CD8-positive, alpha-beta memory T cell (primary cell): ENCODE data around the gene DIAPH3. TPM values are rescaled to one million over a fixed set of nuclear protein-coding genes. Genes with fewer than 3 reads are reported as not detected.
"Not testable (repeated sequence)": the region's sequence is repeated elsewhere in the genome, so short reads cannot be mapped to it uniquely, and the experiment has no call there.

Experiments
- CTCF ChIA-PET: fragments of 350-600 bp; sonication (Branson Sonifier 250); formaldehyde crosslinking; loops from one replicate; lab custom pipeline; 2021; ENCODE audit warnings: antibody characterized with exemption; lab: Charles Lee
- POLR2A ChIA-PET: fragments of 350-600 bp; sonication (Branson Sonifier 250); formaldehyde crosslinking; loops from one replicate; lab custom pipeline; 2021; ENCODE audit warnings: antibody characterized with exemption; lab: Charles Lee
- DNase-seq, 5 donors: peaks; one replicate each; pipeline versions ENCODE4 v3.0.0 to v3.0.0-alpha.2; 2020 to 2022; ENCODE audit warnings: mixed read lengths in 1 of 5
- H3K27ac ChIP-seq: one replicate; pipeline ENCODE4 v1.7.0; 2013; ENCODE audit warnings: low read depth, mild to moderate bottlenecking, low read length, moderate library complexity
- H3K27me3 ChIP-seq: 2 replicates; pipeline ENCODE4 v1.7.0; 2013; ENCODE audit warnings: low read length, mild to moderate bottlenecking; ENCODE audit not compliant: insufficient read depth, poor library complexity, severe bottlenecking
- H3K36me3 ChIP-seq: 2 replicates; pipeline ENCODE4 v1.7.0; 2013; ENCODE audit warnings: mild to moderate bottlenecking, low read length, moderate library complexity; ENCODE audit not compliant: insufficient read depth
- H3K4me1 ChIP-seq: 2 replicates; pipeline ENCODE4 v1.7.0; 2013; ENCODE audit warnings: mild to moderate bottlenecking, low read length, moderate library complexity; ENCODE audit not compliant: insufficient read depth
- H3K4me3 ChIP-seq: 2 replicates; pipeline ENCODE4 v1.7.0; 2013; ENCODE audit warnings: mild to moderate bottlenecking, low read length
- H3K9me3 ChIP-seq: 2 replicates; pipeline ENCODE4 v1.7.0; 2013; ENCODE audit warnings: mild to moderate bottlenecking, low read length
- H3K27ac Mint-ChIP-seq, 8 donors: one replicate each; pipeline ENCODE4 v1.8.0; 2020 to 2021; ENCODE audit warnings: mixed read lengths in 8 of 8, mild to moderate bottlenecking in 6 of 8, inconsistent platforms in 3 of 8, moderate library complexity in 3 of 8
- H3K27me3 Mint-ChIP-seq, 2 donors: one replicate each; pipeline ENCODE4 v1.8.0; 2020 to 2021; ENCODE audit warnings: mixed read lengths in 2 of 2, mild to moderate bottlenecking in 1 of 2, moderate library complexity in 1 of 2
- H3K36me3 Mint-ChIP-seq, 3 donors: one replicate each; pipeline ENCODE4 v1.8.0; 2020 to 2021; ENCODE audit warnings: mixed read lengths in 3 of 3, inconsistent platforms in 1 of 3, mild to moderate bottlenecking in 1 of 3
- H3K4me1 Mint-ChIP-seq, 3 donors: one replicate each; pipeline ENCODE4 v1.8.0; 2020 to 2021; ENCODE audit warnings: mixed read lengths in 3 of 3, inconsistent platforms in 1 of 3, mild to moderate bottlenecking in 1 of 3
- H3K4me3 Mint-ChIP-seq, 7 donors: one replicate each; pipeline ENCODE4 v1.8.0; 2020 to 2021; ENCODE audit warnings: mixed read lengths in 7 of 7, mild to moderate bottlenecking in 6 of 7, moderate library complexity in 4 of 7, inconsistent platforms in 2 of 7
- H3K9me3 Mint-ChIP-seq, 5 donors: one replicate each; pipeline ENCODE4 v1.8.0; 2020 to 2022; ENCODE audit warnings: mixed read lengths in 5 of 5, mild to moderate bottlenecking in 3 of 5, moderate library complexity in 2 of 5, inconsistent platforms in 1 of 5
- polyA plus RNA-seq: library from polyadenylated mRNA; unstranded; fragments of 300-500 nt; fragmentation: Illumina TruSeq; gene quantifications from one replicate; pipeline ENCODE4 v1.2.3, GENCODE V29; 2021
- total RNA-seq, 2 experiments: library from RNA; stranded (reverse); gene quantifications; one replicate each; pipeline ENCODE4 v1.2.3, GENCODE V29; 2021

DIAPH3 gene
- total and polyA plus RNA-seq, 3 experiments from 2014 or later = 0.08 to 15.4 (median 14.6) TPM

DNA sequence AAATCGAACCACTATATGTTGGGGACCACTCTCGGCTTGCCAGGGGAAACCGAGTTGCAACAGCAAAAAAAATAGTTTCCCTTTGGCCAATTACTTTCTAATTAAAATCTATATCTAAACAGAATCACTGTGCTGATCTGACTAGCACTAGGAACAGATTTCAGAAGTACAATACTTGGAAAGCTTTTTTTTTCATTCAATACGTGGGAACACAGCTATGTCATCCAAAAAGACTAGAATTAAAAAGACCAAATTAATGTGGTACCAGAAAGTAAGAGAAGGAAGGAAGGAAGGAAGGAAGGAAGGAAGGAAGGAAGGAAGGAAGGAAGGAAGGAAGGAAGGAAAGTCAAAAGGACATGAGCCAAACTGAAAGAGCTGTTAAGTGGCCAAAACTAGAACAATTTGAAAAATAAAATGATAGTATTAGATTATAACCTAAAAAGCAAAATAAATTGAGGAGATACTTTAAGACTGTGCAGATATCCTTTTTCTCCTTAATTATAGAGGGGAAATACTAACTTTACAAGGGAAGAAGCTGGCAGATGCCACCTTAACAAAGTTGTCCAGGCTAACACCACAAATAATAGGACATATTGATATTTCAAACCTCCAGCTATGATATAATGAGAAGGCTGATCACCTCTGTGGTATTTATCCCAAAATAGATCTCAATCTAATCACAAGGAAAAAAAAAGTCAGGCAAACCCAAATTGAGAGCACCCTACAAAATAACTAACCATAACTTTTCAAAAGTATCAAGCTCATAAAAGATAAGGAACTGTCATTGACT is 63.9 kb downstream of the DIAPH3 start:
- ChIA-PET CTCF (no interaction called here), POLR2A (no interaction called here)
- Histone ChIP-seq H3K27me3 (no peaks in the 10 kb centered on the region), H3K9me3 (no peaks in the 10 kb centered on the region), H3K4me1 (no peaks in the 10 kb centered on the region), H3K27ac (no peak overlapping the region), H3K36me3 (no peaks in the 10 kb centered on the region), H3K4me3 (no peak overlapping the region)
- Mint-ChIP-seq H3K36me3 (no peaks in the 10 kb centered on the region), H3K9me3 (no peaks in the 10 kb centered on the region), H3K27ac (peak overlapping the region in 1 of 8 donors; percentile 25), H3K4me3 (no peak overlapping the region), H3K4me1 (peaks cover 2 to 5% (median 4%) of the 10 kb centered on the region in 3 donors), H3K27me3 (no peaks in the 10 kb centered on the region)
- no peak for DNase-seq

DNA sequence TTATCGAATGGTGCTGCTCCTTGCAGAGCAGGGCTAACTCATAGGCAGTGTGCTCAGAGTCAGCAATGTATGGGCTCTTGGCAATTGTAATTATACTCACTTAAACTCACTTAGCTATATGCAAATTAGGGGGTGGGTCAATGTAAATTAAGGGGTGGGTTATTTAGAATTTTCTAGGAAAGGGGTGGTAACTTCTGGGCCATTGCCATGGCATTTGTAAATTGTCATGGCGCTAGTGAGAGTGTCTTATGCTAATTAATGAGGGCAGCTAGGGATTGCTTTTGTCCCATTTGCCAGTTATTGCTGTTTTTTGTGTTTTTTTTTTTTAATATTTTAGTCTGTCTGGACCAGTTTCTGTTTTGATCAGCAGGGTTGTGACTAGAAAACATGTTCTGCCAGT is 68.4 kb downstream of the DIAPH3 start:
- H3K4me1 ChIP-seq = no peaks in the 10 kb centered on the region
- H3K4me3 ChIP-seq = no peak overlapping the region
- no peaks in the 10 kb centered on the region for H3K36me3 ChIP-seq
- H3K27me3 ChIP-seq = no peaks in the 10 kb centered on the region
- no peak overlapping the region for H3K27ac ChIP-seq
- Mint-ChIP-seq H3K9me3 (no peaks in the 10 kb centered on the region), H3K27me3 (no peaks in the 10 kb centered on the region), H3K36me3 (no peaks in the 10 kb centered on the region), H3K27ac (no peak overlapping the region), H3K4me1 (peaks cover 2 to 8% (median 5%) of the 10 kb centered on the region in 3 donors), H3K4me3 (no peak overlapping the region)
- no peaks in the 10 kb centered on the region for H3K9me3 ChIP-seq
- no peak for DNase-seq
- ChIA-PET POLR2A (no interaction called here), CTCF (no interaction called here)

DNA sequence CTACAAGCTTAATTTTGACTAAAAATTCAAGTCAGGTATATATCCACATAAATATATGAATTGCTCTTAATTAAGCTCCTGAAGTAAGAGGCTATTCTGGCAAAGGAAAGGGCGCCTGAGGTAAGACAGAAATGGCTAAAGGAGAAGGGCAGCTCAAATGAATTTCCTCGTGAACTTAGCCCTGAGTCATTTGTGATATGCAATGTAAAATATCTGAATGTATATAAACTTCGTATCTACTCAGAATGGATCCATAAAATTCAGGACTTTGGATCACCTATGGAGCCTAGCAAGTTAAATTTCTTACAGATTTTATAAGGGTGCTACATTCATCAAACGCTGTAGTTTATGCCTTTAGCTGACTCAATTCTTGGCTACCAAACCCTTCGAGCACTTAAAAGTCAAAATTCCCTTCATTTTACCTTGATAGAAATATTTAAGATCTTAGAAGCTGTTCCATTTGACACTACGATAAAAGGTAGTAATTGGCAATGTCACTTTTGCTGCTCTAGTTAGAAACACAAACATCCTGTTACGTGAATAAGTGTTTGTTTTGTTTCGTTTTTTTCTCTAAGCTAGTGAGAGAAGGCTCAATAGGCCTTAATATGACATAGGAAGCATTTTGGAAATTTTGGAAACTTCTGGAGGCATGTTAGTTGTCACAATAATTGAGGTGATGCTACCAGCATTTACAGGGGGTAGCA is 69.2 kb downstream of the DIAPH3 start:
- H3K36me3 ChIP-seq = no peaks in the 10 kb centered on the region
- no peaks in the 10 kb centered on the region for H3K9me3 ChIP-seq
- Mint-ChIP-seq H3K36me3 (no peaks in the 10 kb centered on the region), H3K9me3 (no peaks in the 10 kb centered on the region), H3K27ac (no peak overlapping the region), H3K4me3 (no peak overlapping the region), H3K4me1 (peaks cover 2 to 5% (median 4%) of the 10 kb centered on the region in 3 donors), H3K27me3 (no peaks in the 10 kb centered on the region)
- H3K4me3 ChIP-seq = no peak overlapping the region
- no peaks in the 10 kb centered on the region for H3K4me1 ChIP-seq
- no peaks in the 10 kb centered on the region for H3K27me3 ChIP-seq
- ChIA-PET POLR2A (no interaction called here), CTCF (interaction anchor here (1.1 kb wide), 1 partner anchor 21 kb away, joined by 3 read pairs; no protein-coding TSS in a partner anchor)
- no peak for DNase-seq
- H3K27ac ChIP-seq = no peak overlapping the region

DNA sequence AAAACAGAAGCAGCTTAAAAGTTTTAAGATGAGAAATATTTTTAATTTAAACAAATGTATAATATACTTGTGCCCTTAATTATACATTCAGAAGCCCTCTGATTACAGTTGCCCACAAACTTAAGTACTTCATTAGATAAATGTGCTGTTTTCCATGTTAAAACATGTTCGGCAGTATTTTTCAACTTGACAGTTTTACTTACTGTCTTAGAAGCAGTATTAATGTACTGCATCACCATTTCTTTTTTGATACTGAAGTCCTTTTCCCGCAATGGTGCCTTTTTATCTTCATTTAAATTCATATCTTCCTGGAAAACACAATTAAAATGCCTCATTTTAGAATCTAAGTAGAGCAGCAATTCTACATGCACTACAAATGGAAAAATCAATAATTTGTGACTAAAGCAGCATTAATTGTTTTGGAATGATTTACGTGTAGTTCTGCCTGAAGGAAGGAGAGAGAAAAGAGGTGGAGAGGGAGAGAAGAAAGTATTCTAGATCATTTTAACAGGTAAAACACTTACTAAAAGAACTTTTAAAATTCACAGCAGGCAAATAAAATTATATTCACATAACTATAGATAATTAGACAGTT is 70.2 kb downstream of the DIAPH3 start:
- Mint-ChIP-seq H3K27me3 (no peaks in the 10 kb centered on the region), H3K36me3 (no peaks in the 10 kb centered on the region), H3K9me3 (no peaks in the 10 kb centered on the region), H3K27ac (no peak overlapping the region), H3K4me1 (peaks cover 0 to 5% (median 4%) of the 10 kb centered on the region in 3 donors), H3K4me3 (no peak overlapping the region)
- Histone ChIP-seq H3K4me1 (no peaks in the 10 kb centered on the region), H3K9me3 (no peaks in the 10 kb centered on the region), H3K27ac (no peak overlapping the region), H3K27me3 (no peaks in the 10 kb centered on the region), H3K4me3 (no peak overlapping the region), H3K36me3 (no peaks in the 10 kb centered on the region)
- POLR2A ChIA-PET = no interaction called here
- CTCF ChIA-PET = interaction anchor here (1.1 kb wide), 1 partner anchor 20 kb away, joined by 3 read pairs; no protein-coding TSS in a partner anchor
- no peak for DNase-seq

DNA sequence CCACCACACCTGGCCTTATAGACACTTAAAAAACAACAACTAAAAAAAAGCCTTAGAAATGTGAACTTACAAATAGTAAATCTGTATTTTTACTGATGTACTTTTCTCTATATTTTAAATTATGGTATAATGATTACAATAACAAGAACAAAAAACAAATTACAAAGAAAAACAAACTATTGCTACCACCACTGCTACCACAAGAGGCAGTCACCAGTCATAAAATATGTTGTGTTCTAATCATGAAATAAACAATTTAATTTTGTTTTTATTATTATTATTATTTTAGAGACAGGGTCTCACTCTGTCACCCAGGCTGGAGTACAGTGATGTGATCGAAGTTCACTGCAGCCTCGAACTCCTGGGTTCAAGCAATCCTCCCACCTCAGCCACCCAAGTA is 72.2 kb downstream of the DIAPH3 start:
- Histone ChIP-seq H3K27me3 (no peaks in the 10 kb centered on the region), H3K4me1 (no peaks in the 10 kb centered on the region), H3K36me3 (no peaks in the 10 kb centered on the region), H3K9me3 (no peaks in the 10 kb centered on the region), H3K27ac (no peak overlapping the region), H3K4me3 (no peak overlapping the region)
- no peaks in the 10 kb centered on the region for H3K27me3 Mint-ChIP-seq
- H3K9me3 Mint-ChIP-seq = no peaks in the 10 kb centered on the region
- no peaks in the 10 kb centered on the region for H3K36me3 Mint-ChIP-seq
- POLR2A ChIA-PET = no interaction called here
- DNase-seq = no peak
- peak overlapping the region in 2 of 8 donors; percentile 6 to 73 for H3K27ac Mint-ChIP-seq
- peaks cover 0 to 5% (median 4%) of the 10 kb centered on the region in 3 donors for H3K4me1 Mint-ChIP-seq
- CTCF ChIA-PET = no interaction called here
- no peak overlapping the region for H3K4me3 Mint-ChIP-seq

DNA sequence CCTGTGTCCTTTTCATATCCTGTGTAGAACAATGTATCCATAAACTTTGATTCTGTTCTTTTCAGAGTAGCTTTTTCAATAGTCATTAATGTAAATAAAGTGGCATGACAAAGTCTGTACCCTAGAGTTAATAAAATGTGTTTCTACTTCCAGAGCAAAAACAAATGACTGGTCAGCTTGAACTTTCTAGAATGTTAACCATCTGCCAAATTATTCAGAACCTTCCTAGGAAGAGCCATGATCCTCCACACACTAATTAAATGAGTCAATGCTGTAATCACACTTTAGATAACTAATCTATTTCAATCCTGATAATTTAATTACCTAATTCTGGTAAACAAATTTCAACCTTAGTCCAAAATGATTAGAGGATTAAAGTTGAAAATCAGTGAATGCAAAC is 73.2 kb downstream of the DIAPH3 start:
- H3K27ac Mint-ChIP-seq = no peak overlapping the region
- H3K36me3 Mint-ChIP-seq = no peaks in the 10 kb centered on the region
- ChIA-PET POLR2A (no interaction called here), CTCF (no interaction called here)
- Histone ChIP-seq H3K27me3 (no peaks in the 10 kb centered on the region), H3K4me3 (no peak overlapping the region), H3K9me3 (no peaks in the 10 kb centered on the region), H3K36me3 (no peaks in the 10 kb centered on the region), H3K27ac (no peak overlapping the region), H3K4me1 (no peaks in the 10 kb centered on the region)
- no peak for DNase-seq
- no peaks in the 10 kb centered on the region for H3K9me3 Mint-ChIP-seq
- H3K4me1 Mint-ChIP-seq = peaks cover 0 to 5% (median 4%) of the 10 kb centered on the region in 3 donors
- H3K27me3 Mint-ChIP-seq = no peaks in the 10 kb centered on the region
- no peak overlapping the region for H3K4me3 Mint-ChIP-seq

DNA sequence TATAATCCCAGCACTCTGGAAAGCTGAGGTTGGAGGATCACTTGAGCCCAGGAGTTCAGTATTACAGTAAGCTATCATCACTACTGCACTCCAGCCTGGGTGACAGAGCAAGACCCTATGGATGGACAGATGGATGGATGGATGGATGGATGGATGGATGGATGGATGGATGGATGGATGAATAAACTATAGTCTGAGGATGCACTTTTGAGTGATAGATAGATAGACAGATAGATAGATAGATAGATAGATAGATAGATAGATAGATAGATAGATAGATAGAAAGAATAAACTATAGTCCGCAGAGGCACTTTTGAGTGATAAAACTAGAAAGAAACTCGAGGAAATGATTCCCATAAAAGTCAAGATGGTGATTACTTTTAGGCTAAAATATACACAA is 79.9 kb downstream of the DIAPH3 start:
- H3K9me3 ChIP-seq, CTCF ChIA-PET, POLR2A ChIA-PET, H3K4me1 Mint-ChIP-seq, H3K4me3 Mint-ChIP-seq, H3K4me3 ChIP-seq, H3K27me3 ChIP-seq, H3K36me3 ChIP-seq, H3K4me1 ChIP-seq, H3K36me3 Mint-ChIP-seq, DNase-seq, H3K27me3 Mint-ChIP-seq, H3K27ac Mint-ChIP-seq, H3K9me3 Mint-ChIP-seq, H3K27ac ChIP-seq: not testable (repeated sequence)

DNA sequence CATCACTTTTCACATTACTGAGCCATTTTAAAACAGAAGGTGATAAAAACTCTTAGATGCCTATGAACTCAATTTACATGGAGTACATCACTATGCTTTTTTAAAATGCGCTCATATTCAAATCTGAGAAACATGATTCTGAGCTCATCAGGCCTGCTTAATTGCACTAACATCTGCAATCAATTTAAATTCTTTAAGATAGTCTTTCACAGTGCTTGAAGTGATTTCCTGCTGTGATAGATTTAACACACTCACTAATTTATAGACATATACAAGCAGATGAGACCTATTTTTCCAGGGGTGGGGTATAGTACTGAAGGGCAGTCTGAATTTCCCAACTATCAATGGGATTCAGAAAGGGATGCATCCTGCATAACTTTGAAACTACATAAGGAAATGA is 82.9 kb downstream of the DIAPH3 start:
- ChIA-PET CTCF (no interaction called here), POLR2A (no interaction called here)

More for the DNA sequence above, 82.9 kb downstream of the DIAPH3 start:
- Histone ChIP-seq H3K27me3 (no peaks in the 10 kb centered on the region), H3K36me3 (no peaks in the 10 kb centered on the region), H3K9me3 (no peaks in the 10 kb centered on the region), H3K27ac (no peak overlapping the region), H3K4me1 (no peaks in the 10 kb centered on the region), H3K4me3 (no peak overlapping the region)
- H3K27me3 Mint-ChIP-seq = no peaks in the 10 kb centered on the region
- DNase-seq = no peak
- H3K36me3 Mint-ChIP-seq = no peaks in the 10 kb centered on the region
- H3K4me3 Mint-ChIP-seq = no peak overlapping the region
- H3K4me1 Mint-ChIP-seq = no peaks in the 10 kb centered on the region
- no peak overlapping the region for H3K27ac Mint-ChIP-seq
- H3K9me3 Mint-ChIP-seq = peaks cover 0 to 2% (median 0%) of the 10 kb centered on the region in 5 donors
